RCC 7860 (cell line): Measurements from ENCODE around the gene SNX14.
A peak's percentile ranks its signal among the peaks of the same experiment; 100 is the strongest.

Experiments used
- DNase-seq: peaks from one replicate; pipeline ENCODE4 v3.0.0-alpha.2; 2015; ENCODE audit warnings: low spot score
- FAIRE-seq: peaks from 2 replicates; lab custom pipeline; 2012; peaks lifted over from hg19 to GRCh38; lab: Jason Lieb, UNC

The SNX14 gene

GRCh38 chr6:85593438-85594196 lies at the start of gene SNX14:
SNX14 (minus strand) TSS chr6:85593858; CDS start chr6:85593718, 140 bp downstream.
- FAIRE-seq: no peak
- peak; percentile 92 for DNase-seq

GRCh38 chr6:85642774-85643536 lies 49.3 kb upstream of the SNX14 start, which contains the start of gene SYNCRIP:
SYNCRIP (minus strand) TSS chr6:85642886; CDS start chr6:85641439, 1,447 bp downstream.
- no peak for FAIRE-seq
- DNase-seq: peak; percentile 90

DNA sequence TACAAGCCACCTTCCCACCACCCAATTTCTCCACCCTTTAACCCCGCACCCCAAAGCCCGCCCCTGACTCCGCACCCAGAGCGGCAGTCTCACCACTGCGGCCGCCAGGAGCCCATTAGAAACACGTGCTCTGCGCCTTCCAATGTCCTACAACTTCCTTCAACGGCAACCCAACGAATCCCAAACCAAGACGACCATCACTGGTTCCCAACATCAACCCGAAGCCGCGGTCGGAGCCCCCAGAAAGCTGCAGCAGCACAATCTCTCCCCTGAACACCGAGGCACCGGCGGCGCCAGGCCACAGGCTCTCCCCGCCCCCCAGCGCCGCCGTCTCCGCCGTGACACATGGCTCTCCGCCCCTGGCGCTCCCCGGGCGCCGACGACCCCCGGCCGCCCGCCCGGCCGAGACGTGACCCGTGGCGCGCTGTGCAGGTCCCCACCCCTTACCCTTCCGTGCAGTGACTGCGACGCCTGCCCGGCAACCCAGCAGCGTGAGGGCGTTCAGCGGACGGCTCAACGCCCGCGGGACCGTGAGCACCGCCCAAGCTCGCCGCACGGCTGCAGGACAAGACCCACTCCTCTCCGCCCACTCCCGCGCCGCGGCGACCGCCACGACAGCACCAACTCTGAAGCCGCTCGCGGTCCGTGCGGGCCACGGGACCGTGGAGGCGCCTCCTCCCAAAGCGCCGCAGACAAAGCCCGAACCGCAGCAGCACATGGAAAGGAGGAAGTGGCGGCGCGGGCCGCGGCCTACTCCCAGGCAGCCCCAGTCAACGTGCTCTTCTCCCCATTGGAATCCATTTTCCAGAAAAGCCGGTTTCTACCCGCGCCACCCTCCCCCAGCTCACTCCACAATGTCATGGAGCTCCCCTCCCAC lies 48.5 kb upstream of the SNX14 start:
- no peak for DNase-seq
- no peak for FAIRE-seq

GRCh38 chr6:85641522-85641896 lies 47.9 kb upstream of the SNX14 start:
- DNase-seq (no peak), FAIRE-seq (no peak)

GRCh38 chr6:85640821-85641220 lies 47.2 kb upstream of the SNX14 start:
- no peak for FAIRE-seq
- DNase-seq: no peak

DNA sequence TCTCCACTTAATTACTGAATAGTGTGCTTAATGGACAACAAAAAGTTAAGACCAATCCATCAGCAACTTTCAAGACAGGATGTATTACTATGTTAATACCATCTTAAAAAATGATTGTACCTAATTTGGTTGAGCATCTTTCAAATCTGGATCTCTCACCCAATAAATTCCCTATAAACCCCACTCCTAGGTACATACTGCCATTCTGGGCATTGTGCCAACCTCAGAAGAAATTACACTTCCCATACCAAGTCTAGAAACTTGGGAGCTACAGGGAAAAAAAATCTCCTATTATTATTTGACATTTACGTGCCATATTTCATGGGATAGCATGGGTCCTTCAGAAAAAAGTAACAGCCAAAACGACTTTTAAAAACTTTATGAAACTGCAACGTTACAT lies 43.9 kb upstream of the SNX14 start:
- DNase-seq (no peak), FAIRE-seq (no peak)

GRCh38 chr6:85632164-85632942 lies 38.7 kb upstream of the SNX14 start:
- FAIRE-seq (no peak), DNase-seq (no peak)

DNA sequence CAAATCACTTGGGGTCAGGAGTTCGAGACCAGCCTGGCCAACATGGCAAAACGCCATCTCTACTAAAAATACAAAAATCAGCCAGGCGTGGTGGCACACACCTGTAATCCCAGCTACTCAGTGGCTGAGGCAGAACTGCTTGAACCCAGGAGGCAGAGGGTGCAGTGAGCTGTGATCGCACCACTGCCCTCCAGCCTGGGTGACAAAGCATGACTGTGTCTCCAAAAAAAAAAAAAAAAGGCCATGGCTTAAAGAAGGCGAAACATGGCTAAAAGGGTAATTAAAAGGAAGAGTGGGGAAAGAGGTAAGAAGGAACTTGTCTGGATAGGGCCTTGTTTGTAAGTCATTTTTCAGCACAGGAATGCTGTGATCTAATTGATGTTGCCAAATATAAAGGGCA lies 37.5 kb upstream of the SNX14 start:
- FAIRE-seq (peak; percentile 63), DNase-seq (peak; percentile 23)

DNA sequence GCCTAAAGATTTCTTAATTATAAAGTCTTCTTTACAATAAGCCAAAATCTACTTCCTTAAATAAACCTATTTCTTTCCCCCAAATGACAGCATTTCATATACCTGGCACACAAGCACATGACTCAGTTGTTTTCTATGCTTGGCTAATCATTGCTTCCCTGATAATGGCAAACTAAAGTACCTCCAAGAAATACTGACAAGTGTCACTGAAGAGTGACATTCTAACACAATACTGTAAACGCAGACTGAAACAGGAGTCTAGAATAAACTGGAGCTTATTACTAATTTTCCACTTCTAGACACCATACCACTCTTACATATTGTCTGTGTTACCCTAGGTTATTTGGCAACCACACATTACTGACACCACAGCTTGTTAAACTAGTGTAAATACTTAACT lies 34.7 kb upstream of the SNX14 start:
- DNase-seq: no peak
- no peak for FAIRE-seq

DNA sequence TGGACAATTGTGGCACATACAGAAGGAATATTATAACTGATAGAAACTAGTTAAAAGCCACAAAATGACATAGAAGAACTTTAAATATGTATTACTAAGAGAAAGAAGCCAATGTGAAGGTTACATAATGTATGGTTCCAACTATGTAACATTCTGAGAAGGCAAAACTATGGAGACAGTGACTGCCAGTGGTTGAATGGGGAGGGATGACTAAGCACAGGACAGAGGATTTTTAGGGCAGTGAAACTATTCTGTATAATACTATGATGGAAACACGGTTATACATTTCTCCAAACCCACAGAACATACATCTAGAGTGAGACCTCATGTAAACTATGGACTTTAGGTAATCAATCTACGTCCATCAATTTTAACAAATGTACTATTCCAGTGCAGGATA lies 26.6 kb upstream of the SNX14 start:
- no peak for FAIRE-seq
- no peak for DNase-seq

GRCh38 chr6:85614780-85615179 lies 21.1 kb upstream of the SNX14 start:
- no peak for FAIRE-seq
- DNase-seq: no peak

DNA sequence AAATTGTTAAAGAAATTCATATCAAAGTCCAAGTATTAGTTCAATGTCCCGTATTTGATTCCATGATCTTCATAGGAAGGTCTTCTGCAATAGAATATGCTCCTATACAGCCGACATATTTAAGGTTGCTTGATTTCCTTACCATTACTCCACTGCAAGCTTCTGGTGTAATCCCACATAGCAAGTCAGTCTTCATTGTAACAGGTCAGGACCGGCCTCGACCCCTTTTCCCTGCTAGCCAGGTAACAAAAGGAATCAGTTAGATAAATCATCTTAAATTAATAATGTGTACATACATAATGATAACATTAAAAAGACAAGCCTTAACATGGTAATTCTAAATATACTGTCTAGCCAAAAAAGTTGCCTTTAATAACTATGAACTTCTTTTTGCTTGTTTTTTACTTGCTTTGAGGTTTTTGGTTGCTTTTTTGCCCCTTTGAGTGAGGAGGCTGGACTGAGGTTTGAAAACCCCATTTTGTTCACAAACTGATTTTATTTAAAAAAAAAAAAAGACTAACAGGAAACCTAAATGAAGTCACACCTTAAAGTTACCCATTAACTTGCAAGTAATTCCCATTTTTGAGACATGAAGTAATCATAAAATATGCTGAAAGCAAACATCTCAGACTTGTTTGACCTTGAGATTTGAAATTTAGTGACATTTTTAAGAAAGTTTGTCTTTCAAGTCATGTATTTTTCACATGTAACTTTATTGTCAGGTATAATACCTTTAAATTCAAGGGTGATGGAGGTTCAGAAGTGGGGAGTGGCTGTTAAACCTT lies 19.2 kb upstream of the SNX14 start:
- DNase-seq: peak; percentile 29
- FAIRE-seq: peak; percentile 52

DNA sequence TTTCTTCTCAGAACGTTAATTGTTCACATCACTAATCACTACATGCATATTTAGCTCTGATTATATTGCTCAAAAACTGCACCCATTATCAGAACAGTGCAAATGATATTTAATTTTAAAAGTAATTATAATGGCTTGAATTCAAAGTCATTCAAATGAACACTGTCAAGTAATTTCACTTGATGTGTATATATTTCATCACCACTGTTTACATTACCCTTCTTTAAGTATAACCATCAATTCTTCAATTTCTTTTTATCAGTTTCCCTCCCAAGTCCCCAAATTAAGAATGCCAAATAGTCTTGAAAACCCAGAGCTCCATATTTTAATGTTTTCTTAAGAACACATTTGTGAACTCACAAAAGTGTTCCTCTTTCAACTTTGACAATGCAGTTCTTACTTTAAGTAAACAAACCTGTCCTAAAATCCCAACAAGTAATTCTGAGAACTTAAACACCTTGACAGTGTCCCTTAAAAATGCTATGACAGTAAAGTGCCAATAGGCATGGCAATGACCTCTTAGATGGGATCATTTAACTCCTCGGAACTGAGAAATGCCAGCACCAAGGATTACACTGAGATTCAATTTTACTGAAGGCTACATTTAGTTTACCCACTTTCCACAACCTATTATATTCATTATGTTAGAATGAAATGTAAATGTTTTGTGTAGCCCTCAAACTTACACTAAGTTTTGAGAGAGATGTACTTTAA lies 16.7 kb upstream of the SNX14 start:
- FAIRE-seq: no peak
- no peak for DNase-seq

DNA sequence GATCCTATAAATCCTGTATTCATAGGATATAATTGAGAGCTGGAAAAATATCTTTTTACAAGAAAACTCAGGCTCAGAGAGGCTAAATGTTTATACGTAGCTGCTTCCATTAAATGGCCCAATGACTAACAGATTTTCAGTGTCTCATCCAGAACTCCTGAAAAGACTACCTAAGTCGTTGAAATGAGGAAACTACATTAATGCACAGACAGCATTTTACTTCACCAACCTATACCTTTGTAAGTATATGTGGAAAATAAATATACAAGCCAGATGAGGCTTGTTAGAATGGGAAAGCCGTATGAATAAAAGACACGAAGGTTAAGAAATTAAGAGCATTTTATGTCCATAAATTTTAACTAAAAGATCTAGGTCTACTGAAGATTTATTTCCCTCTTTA lies 8.4 kb upstream of the SNX14 start:
- DNase-seq (no peak), FAIRE-seq (no peak)

DNA sequence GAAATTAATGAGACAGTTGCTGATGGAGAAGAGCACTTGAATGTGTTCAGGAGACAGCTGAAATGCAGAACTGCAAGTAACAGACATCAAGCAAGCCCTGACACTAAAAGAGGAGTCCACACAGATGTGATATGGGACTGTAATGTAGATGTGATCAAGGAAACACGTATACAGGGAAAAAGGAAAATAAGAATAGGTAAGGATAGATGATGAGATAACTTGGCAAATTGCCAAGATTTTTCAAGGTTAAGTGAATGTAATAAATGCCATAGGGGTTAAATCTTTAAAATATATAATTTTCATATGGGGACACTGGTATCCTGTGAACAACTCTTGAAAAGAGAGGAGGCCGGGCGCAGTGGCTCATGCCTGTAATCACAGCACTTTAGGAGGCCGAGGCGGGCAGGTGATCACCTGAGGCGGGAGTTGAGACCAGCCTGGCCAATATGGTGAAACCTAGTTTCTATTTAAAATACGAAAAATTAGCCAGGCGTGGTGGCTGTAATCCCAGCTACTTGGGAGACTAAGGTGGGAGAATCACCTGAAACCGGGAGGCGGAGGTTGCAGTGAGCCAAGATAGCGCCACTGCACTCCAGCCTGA lies 7.2 kb upstream of the SNX14 start:
- DNase-seq (no peak), FAIRE-seq (no peak)

DNA sequence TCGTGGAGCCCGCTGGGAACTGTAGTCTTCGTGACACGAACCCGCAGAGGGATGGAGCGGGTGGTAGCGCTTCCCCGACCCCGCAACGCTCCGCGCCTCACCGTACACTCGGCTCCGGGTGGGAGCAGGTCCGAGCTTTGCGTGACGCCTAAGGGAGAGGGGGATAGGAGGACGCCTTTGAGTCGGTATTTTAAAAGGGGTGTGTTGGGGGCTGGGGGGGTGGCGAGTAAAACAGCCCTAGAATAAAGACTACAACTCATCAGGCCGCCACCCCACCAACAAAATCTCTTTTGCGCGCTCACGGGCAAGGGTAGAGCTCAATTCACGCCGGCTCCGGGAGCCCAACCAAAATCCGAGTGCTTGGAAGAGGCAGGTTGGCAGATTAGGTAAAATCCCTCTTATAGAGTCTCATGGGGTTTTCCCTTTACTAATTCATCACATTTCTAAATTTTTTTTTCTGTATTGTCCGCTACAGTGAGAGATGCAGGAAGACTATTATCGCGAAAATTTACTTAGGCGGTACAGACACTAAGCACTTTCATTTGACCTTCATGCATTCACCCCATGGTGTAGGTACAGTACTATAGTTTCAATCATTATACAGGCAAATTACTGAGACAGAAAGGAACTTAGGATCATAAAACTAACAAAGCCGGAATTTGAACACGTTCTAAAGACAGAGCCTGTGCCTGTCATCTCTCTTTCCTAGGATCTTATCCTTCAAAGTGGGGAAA lies 706 bp upstream of the SNX14 start:
- FAIRE-seq: no peak

GRCh38 chr6:85592033-85592432 lies 1.6 kb downstream of the SNX14 start:
- DNase-seq: no peak
- no peak for FAIRE-seq

More for the DNA sequence above, 706 bp upstream of the SNX14 start:
- DNase-seq: no peak

- FAIRE-seq (no peak), DNase-seq (no peak)
Measured at GRCh38 chr6:85591207-85591606, 2.5 kb downstream of the SNX14 start.
